ENCODE data around the gene GYPC. TPM values are rescaled to one million over a fixed set of nuclear protein-coding genes. Genes with fewer than 3 reads are reported as not detected.
"Not testable (repeated sequence)": the region's sequence is repeated elsewhere in the genome, so short reads cannot be mapped to it uniquely, and the experiment has no call there.

Gene GYPC
- total RNA-seq, 2 donors from 2014 or later, result 7.1 to 14.7 TPM

DNA sequence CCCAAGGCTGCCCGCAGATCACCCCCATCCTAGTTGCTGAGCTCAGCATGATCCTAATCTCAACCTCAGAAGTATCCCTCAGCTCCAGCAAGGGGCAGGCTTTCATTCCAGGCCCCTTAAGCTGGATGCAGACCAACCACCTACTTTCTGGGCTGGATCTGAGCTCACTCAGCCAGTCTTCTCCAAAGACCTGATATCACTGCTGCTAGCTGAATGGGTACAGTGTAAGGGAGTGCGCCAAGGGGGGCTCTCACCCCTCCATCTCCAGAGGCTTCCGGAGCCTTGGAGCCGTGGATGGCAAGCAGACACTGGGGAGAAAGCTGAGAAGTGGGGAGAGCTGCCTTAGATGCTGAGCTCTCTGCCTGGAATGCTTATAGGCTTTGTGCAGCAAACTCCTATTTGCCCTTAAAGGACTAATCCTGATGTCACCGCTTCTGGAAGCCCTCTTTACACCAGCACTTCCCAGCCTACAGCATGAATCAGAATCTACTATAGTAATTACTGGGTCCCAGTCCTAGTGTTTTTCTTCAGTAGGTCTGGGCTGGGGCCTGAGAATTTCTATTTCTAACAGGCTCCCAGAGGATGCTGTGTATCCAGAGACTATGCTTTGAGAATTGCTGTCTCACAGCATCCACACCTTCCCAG is 31.0 kb downstream of the GYPC start:
- Histone ChIP-seq H3K27ac (no peak overlapping the region), H3K27me3 (no peaks in the 10 kb centered on the region), H3K9me3 (no peaks in the 10 kb centered on the region), H3K4me3 (no peak overlapping the region), H3K9ac (ENCODE audit: low read depth in 2 of 2, low read length in 2 of 2) (no peak overlapping the region), H3K36me3 (no peaks in the 10 kb centered on the region), H3K4me1 (no peaks in the 10 kb centered on the region)
- intact Hi-C loops (cut with DNase I), result no loop called here
- no peak for TF ChIP-seq CTCF (IDR thresholded peaks at IDR 0.05)
- no peak for DNase-seq

- no peak overlapping the region for H3K4me3 ChIP-seq
- no peak for DNase-seq
- H3K4me1 ChIP-seq, result no peaks in the 10 kb centered on the region
- H3K9ac ChIP-seq (ENCODE audit: low read depth in 2 of 2, low read length in 2 of 2), result no peak overlapping the region
- H3K9me3 ChIP-seq, result no peaks in the 10 kb centered on the region
- H3K36me3 ChIP-seq, result no peaks in the 10 kb centered on the region
- H3K27me3 ChIP-seq, result no peaks in the 10 kb centered on the region
- H3K27ac ChIP-seq, result no peak overlapping the region
- TF ChIP-seq CTCF (IDR thresholded peaks at IDR 0.05), result no peak
- intact Hi-C loops (cut with DNase I), result no loop called here
Observed at GRCh38 chr2:126687503-126687902, 31.5 kb downstream of the GYPC start.

DNA sequence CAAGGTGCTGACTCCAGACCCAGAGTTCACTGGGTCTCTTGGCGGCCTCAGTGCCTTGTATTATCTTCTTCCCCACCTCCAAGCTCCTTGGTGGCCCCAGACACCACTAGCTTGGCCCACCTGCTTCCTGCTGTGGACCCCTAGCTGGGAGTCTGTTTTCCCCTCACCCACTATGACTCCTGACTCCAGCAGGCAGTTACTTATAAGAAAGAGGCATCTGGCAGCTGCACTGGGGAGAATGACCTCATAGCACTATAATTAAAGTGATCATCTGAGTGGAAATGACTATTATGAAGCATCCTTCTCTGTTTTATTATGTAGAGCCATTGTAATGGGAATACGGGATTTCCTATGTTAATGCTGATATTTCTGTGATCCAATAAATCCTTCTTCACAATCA is 32.6 kb downstream of the GYPC start:
- H3K4me3 ChIP-seq; H3K4me1 ChIP-seq; H3K36me3 ChIP-seq; H3K27me3 ChIP-seq; H3K9ac ChIP-seq (ENCODE audit: low read depth in 2 of 2, low read length in 2 of 2); H3K27ac ChIP-seq; intact Hi-C loops (cut with DNase I); DNase-seq; H3K9me3 ChIP-seq: not testable (repeated sequence)

GRCh38 chr2:126692241-126692640 is 36.3 kb downstream of the GYPC start:
- H3K27ac ChIP-seq; H3K4me3 ChIP-seq; H3K36me3 ChIP-seq; intact Hi-C loops (cut with DNase I); H3K9ac ChIP-seq (ENCODE audit: low read depth in 2 of 2, low read length in 2 of 2); H3K9me3 ChIP-seq; DNase-seq; H3K27me3 ChIP-seq; H3K4me1 ChIP-seq: not testable (repeated sequence)

- H3K27me3 ChIP-seq, result not testable (repeated sequence)
Observed at GRCh38 chr2:126692934-126693592, 37.1 kb downstream of the GYPC start.

GRCh38 chr2:126696644-126697520 is 40.9 kb downstream of the GYPC start:
- no peak overlapping the region for H3K4me3 ChIP-seq
- TF ChIP-seq CTCF (IDR thresholded peaks at IDR 0.05), result no peak
- H3K36me3 ChIP-seq, result no peaks in the 10 kb centered on the region
- H3K4me1 ChIP-seq, result no peaks in the 10 kb centered on the region
- intact Hi-C loops (cut with DNase I), result no loop called here
- H3K9me3 ChIP-seq, result no peaks in the 10 kb centered on the region
- H3K27ac ChIP-seq, result no peak overlapping the region
- no peak for DNase-seq
- no peaks in the 10 kb centered on the region for H3K27me3 ChIP-seq
- H3K9ac ChIP-seq (ENCODE audit: low read depth in 2 of 2, low read length in 2 of 2), result no peak overlapping the region

More at GRCh38 chr2:126692934-126693592, 37.1 kb downstream of the GYPC start:
- H3K4me3 ChIP-seq; H3K9ac ChIP-seq (ENCODE audit: low read depth in 2 of 2, low read length in 2 of 2); DNase-seq; H3K27ac ChIP-seq; H3K36me3 ChIP-seq; intact Hi-C loops (cut with DNase I); H3K9me3 ChIP-seq; H3K4me1 ChIP-seq: not testable (repeated sequence)
